Small intestine (tissue), 16 donors: ENCODE measurements around the gene TRIM73. TPM values are rescaled to one million over a fixed set of nuclear protein-coding genes. Genes with fewer than 3 reads are reported as not detected.
"Not testable (repeated sequence)": the region's sequence is repeated elsewhere in the genome, so short reads cannot be mapped to it uniquely, and the experiment has no call there.

ENCODE experiments used
- DNase-seq, 2 donors: peaks; one replicate each; pipeline versions ENCODE4 v3.0.0 to v3.0.0-alpha.2; 2013
- FAIRE-seq: peaks from 2 replicates; lab custom pipeline; 2012; peaks lifted over from hg19 to GRCh38; lab: Jason Lieb, UNC
- H3K27ac ChIP-seq, 3 donors: one replicate each; pipeline ENCODE4 v1.5.1; 2013; ENCODE audit warnings: low read length in 2 of 3, mild to moderate bottlenecking in 2 of 3, control low read depth in 1 of 3, inconsistent platforms in 1 of 3, low read depth in 1 of 3, moderate library complexity in 1 of 3
- H3K27me3 ChIP-seq, 3 donors: one replicate each; pipeline ENCODE4 v1.6.1; 2013; ENCODE audit warnings: low read length in 3 of 3, inconsistent platforms in 1 of 3; ENCODE audit not compliant: control insufficient read depth in 3 of 3, insufficient read depth in 3 of 3
- H3K36me3 ChIP-seq, 3 donors: one replicate each; pipeline ENCODE4 v1.6.1; 2013; ENCODE audit warnings: low read length in 3 of 3, inconsistent platforms in 1 of 3, low read depth in 1 of 3, mild to moderate bottlenecking in 1 of 3, moderate library complexity in 1 of 3; ENCODE audit not compliant: control insufficient read depth in 3 of 3, insufficient read depth in 2 of 3
- H3K4me1 ChIP-seq, 3 donors: one replicate each; pipeline ENCODE4 v1.6.1; 2013; ENCODE audit warnings: low read length in 2 of 3, inconsistent platforms in 1 of 3, low read depth in 1 of 3, mild to moderate bottlenecking in 1 of 3, moderate library complexity in 1 of 3; ENCODE audit not compliant: control insufficient read depth in 3 of 3, insufficient read depth in 2 of 3
- H3K4me3 ChIP-seq, 3 donors: one replicate each; pipeline ENCODE4 v1.5.1; 2013; ENCODE audit warnings: low read length in 3 of 3, control low read depth in 1 of 3, inconsistent platforms in 1 of 3, low read depth in 1 of 3, mild to moderate bottlenecking in 1 of 3, moderate library complexity in 1 of 3
- H3K9me3 ChIP-seq, 2 donors: one replicate each; pipeline ENCODE4 v1.6.1; 2013; ENCODE audit warnings: low read depth in 1 of 2, low read length in 1 of 2; ENCODE audit not compliant: control insufficient read depth in 2 of 2, insufficient read depth in 1 of 2
- WGBS, 3 donors: extraction: QIAGEN DNeasy Blood & Tissue Kit; methylation state at CpG; one replicate each; pipeline ENCODE4 v1.1.7; 2013; 5-methylcytosine and 5-hydroxymethylcytosine counted together
- long read RNA-seq, 10 donors: transcript quantifications; one replicate each; lab custom pipeline, GENCODE V29; 2026
- polyA plus RNA-seq, 4 donors: library from polyadenylated mRNA; stranded (reverse) in 3 of 4; unstranded in 1 of 4; fragments of 200-250 nt in 3 of 4; fragments of 120-200 nt in 1 of 4; gene quantifications; one replicate each; pipeline versions ENCODE4 v1.2.1 to v1.2.3, GENCODE V29; 2013
- donor health status: healthy with polysubstance abuse.
- donor health status: control.
- donor health status: control.
- donor health status: Bipolar disorder and iron deficiency.
- donor health status: healthy.

Gene TRIM73
- 1 to 10 TPM; 2.1 to 4.6 (median 3.0) TPM for polyA plus RNA-seq
- long read RNA-seq, donor 1, partial matches to known transcripts, result 0 of 1 reads
- long read RNA-seq, donor 1, other reads (novel, unspliced or antisense), result 0 of 1 reads
- long read RNA-seq, donor 2, result 0 reads
- long read RNA-seq, donor 3, result 0 reads
- long read RNA-seq, donor 4, result 0 reads
- long read RNA-seq, donor 5, result 0 reads
- long read RNA-seq, donor 6, result 0 reads
- long read RNA-seq, donor 7, result 0 reads
- long read RNA-seq, donor 8, result 0 reads
- long read RNA-seq, donor 9, result 0 reads
- long read RNA-seq, donor 10, result 0 reads

DNA sequence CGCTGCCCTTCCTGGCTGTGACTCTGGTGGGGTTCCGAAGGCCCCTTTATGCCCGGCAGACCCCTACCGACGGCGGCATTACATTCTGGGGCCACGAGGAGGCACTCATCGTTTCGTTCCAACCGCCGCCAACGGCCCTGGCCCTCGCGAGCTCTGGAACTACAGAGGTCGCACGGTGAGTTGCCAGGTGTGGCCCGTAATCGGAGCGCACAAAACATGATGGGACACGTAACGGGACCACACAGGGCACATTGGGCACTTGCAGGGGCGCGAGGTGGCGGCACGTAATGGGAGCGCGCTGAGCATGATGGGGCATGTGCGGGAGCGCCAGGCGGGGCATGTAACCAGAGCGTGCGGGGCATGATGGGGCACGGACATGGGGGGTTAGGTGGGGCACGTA lies at the start of gene TRIM73:
TRIM73 (plus strand) TSS at position 301 of the 400 bp plus-strand sequence. CDS start 3,305 bp downstream, outside the sequence.
- not testable (repeated sequence) for DNase-seq, H3K4me3 ChIP-seq, H3K27me3 ChIP-seq, FAIRE-seq, H3K27ac ChIP-seq, H3K36me3 ChIP-seq, H3K4me1 ChIP-seq, H3K9me3 ChIP-seq
- WGBS, 3 donors, result 19 to 46% (median 26%) methylated on average over 9 to 16 of the region's 34 CpGs

DNA sequence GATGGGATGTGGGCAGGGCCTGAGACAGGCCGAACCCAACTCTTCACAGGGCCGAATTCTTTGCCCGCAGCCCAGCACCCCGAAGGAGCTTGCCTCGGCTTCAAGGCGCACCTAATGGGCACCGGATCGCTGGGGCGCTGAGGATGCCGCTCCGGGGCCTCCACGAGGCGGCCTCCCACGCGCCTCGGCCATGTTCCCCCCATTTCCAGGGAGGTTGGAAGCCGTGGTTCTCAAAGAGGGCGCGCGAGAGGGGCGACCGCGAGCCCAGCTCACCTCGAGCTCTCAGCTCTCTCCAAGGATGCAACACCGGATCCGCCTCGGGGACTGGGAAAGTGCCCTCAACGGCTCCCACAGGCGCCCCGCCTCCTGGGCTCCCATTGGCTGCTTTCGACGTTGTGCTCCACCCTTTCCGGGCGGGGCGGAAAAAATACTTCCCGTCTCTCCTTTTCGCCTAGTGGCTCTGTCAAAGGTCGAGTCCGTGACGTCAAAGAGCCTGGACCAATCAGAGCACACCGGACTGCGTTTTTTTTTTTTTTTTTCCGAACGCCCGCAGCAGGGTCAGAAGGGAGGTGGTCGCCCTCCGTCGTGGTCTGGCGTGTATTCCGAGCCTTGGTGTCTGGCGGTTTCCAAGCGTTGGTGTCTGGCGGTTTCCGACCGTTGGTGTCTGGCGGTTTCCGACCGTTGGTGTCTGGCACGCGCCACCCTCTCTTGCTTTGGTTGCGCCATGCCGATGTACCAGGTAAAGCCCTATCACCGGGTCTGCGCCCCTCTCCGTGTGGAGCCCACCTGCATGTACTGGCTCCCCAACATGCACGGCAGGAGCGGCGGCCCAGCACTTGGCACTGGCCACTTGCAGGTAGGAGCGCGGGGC lies 36.5 kb upstream of the TRIM73 start:
- not testable (repeated sequence) for H3K4me3 ChIP-seq, H3K4me1 ChIP-seq, H3K36me3 ChIP-seq, H3K9me3 ChIP-seq, H3K27me3 ChIP-seq, FAIRE-seq
- DNase-seq, result peak; percentile 4 to 20
- H3K27ac ChIP-seq, result peak overlapping the region in 1 of 3 donors; percentile 31
- WGBS, 3 donors, result 1% methylated on average over 10 to 12 of the region's 70 CpGs; no CpG with 5 or more reads in 1 of the 3 donors

- H3K27me3 ChIP-seq, H3K4me3 ChIP-seq, FAIRE-seq, H3K9me3 ChIP-seq, DNase-seq, H3K36me3 ChIP-seq, H3K27ac ChIP-seq, H3K4me1 ChIP-seq: not testable (repeated sequence)
- no CpG with 5 or more reads among the region's 29 CpGs for whole genome bisulfite sequencing, 3 donors
Observed at GRCh38 chr7:75359542-75359848, 35.9 kb upstream of the TRIM73 start.

DNA sequence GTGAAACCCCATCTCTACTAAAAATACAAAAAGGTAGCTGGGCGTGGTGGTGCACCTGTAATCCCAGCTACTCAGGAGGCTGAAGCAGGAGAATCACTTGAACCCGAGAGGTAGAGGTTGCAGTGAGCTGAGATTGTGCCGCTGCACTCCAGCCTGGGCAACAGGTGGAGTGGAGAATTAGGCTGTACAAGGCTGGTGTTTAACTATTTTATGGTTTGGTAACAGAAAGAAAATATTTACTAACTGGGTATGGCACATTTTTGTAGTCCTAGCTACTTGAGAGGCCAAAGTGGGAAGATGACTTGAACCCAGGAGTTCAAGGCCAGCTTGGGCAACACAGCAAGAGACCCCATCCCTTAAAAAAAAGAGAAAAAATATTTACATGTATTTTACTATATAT lies 31.4 kb upstream of the TRIM73 start:
- not testable (repeated sequence) for H3K9me3 ChIP-seq, H3K27ac ChIP-seq, H3K27me3 ChIP-seq, H3K4me3 ChIP-seq, DNase-seq, FAIRE-seq, H3K36me3 ChIP-seq, H3K4me1 ChIP-seq
- no CpG with 5 or more reads among the region's 3 CpGs for WGBS, 3 donors

DNA sequence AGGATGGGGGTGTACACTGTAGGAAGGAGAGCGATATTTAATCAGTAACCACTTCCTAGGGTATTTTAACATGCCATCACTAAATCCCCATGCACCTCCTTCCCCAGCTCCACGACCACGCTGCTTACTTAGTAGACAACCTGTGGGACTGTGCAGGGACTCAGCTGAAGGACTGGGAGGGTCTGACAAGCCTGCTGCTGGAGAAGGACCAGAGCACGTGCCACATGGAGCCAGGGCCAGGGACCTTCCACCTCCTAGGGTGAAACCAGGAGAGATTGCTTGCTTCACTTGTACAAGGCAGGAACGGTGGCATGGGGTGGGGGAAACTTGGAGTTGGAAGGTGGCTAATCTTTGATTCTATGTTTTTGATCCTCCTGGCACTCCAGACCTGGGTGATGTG lies 28.8 kb upstream of the TRIM73 start:
- not testable (repeated sequence) for H3K4me3 ChIP-seq, H3K4me1 ChIP-seq, FAIRE-seq, H3K9me3 ChIP-seq, H3K36me3 ChIP-seq, DNase-seq, H3K27me3 ChIP-seq, H3K27ac ChIP-seq
- no CpG with 5 or more reads among the region's 5 CpGs for WGBS, 3 donors

DNA sequence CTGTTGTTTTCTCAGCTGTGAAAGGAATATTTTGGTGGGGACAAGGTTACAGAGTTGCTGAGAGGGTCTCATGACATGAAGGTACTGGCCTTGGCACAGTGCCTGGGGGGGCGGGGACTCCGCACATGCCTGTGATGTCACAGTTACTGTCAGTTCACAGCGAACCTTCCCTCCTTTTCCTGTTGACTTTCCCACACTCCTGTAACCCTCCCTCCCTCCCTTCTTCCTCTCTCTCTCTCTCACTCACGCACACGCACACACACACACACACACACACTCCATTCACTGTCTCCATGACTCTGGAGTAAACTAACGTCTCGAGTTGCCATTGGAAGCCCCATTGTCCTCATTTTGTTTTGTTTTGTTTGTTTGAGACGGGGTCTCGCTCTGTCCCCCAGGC lies 28.1 kb upstream of the TRIM73 start:
- H3K9me3 ChIP-seq, H3K4me1 ChIP-seq, H3K36me3 ChIP-seq, H3K27ac ChIP-seq, FAIRE-seq, H3K27me3 ChIP-seq, DNase-seq, H3K4me3 ChIP-seq: not testable (repeated sequence)
- no CpG with 5 or more reads among the region's 9 CpGs for WGBS, 3 donors

GRCh38 chr7:75374144-75374518 lies 21.3 kb upstream of the TRIM73 start:
- no CpG with 5 or more reads among the region's 4 CpGs for WGBS, 3 donors
- not testable (repeated sequence) for H3K4me1 ChIP-seq, H3K27me3 ChIP-seq, H3K9me3 ChIP-seq, H3K4me3 ChIP-seq, FAIRE-seq, H3K36me3 ChIP-seq, DNase-seq, H3K27ac ChIP-seq

GRCh38 chr7:75374519-75375317 lies 20.7 kb upstream of the TRIM73 start:
- not testable (repeated sequence) for H3K36me3 ChIP-seq, H3K9me3 ChIP-seq, DNase-seq, H3K4me3 ChIP-seq, FAIRE-seq, H3K4me1 ChIP-seq, H3K27ac ChIP-seq, H3K27me3 ChIP-seq
- WGBS, 3 donors, result no CpG with 5 or more reads among the region's 17 CpGs
